ENCODE data around the gene LCE2D. TPM values are rescaled to one million over a fixed set of nuclear protein-coding genes. Genes with fewer than 3 reads are reported as not detected.

Gene LCE2D
- total and polyA plus RNA-seq, 8 donors = not detected

- Histone ChIP-seq H3K4me3 (no peak within 1 kb of the TSS), H3K27ac (no peak within 1 kb of the TSS), H3K4me1 (no peaks in the 10 kb centered on the region), H3K36me3 (no peaks in the 10 kb centered on the region), H3K9me3 (no peaks in the 10 kb centered on the region), H3K27me3 (no peaks in the 10 kb centered on the region)
- no peak for DNase-seq
- TF ChIP-seq CTCF (IDR thresholded peaks at IDR 0.05) = no peak
- intact Hi-C loops (cut with DNase I) = no loop called here
- ATAC-seq = no peak
Measured at GRCh38 chr1:152697701-152698600, 34.8 kb downstream of the LCE2D start, which contains the start of gene LCE2A. LCE2A (plus strand) TSS chr1:152698345; CDS start chr1:152698902, 557 bp downstream.

GRCh38 chr1:152699746-152700145 is 36.6 kb downstream of the LCE2D start:
- no peak for TF ChIP-seq CTCF (IDR thresholded peaks at IDR 0.05)
- no peak for ATAC-seq
- H3K27ac ChIP-seq = no peak overlapping the region
- DNase-seq = no peak
- H3K27me3 ChIP-seq = no peaks in the 10 kb centered on the region
- H3K36me3 ChIP-seq = no peaks in the 10 kb centered on the region
- H3K9me3 ChIP-seq = no peaks in the 10 kb centered on the region
- H3K4me1 ChIP-seq = no peaks in the 10 kb centered on the region
- intact Hi-C loops (cut with DNase I) = no loop called here
- H3K4me3 ChIP-seq = no peak overlapping the region

- no peak for TF ChIP-seq CTCF (IDR thresholded peaks at IDR 0.05)
- Histone ChIP-seq H3K9me3 (peaks cover 0 to 2% of the 10 kb centered on the region in 2 donors), H3K27me3 (peaks cover 0 to 5% of the 10 kb centered on the region in 2 donors), H3K4me3 (no peak within 1 kb of the TSS), H3K4me1 (no peaks in the 10 kb centered on the region), H3K27ac (no peak within 1 kb of the TSS), H3K36me3 (no peaks in the 10 kb centered on the region)
- DNase-seq (no peak), ATAC-seq (no peak)
- intact Hi-C loops (cut with DNase I) = no loop called here
Measured at GRCh38 chr1:152707860-152708259, 44.7 kb downstream of the LCE2D start, which contains the start of gene LCE4A. LCE4A (plus strand) TSS chr1:152708160; CDS start chr1:152709076, 916 bp downstream.

Other genes with a start within 250 kb of the LCE2D start
- not detected for gene CRNN, start 249.1 kb upstream of the LCE2D start, total RNA-seq
- not detected for gene CRNN, start 249.1 kb upstream of the LCE2D start, polyA plus RNA-seq (ENCODE audit: insufficient read length in 6 of 6)
- gene LCE5A, start 152.6 kb upstream of the LCE2D start, total RNA-seq = not detected
- gene LCE5A, start 152.6 kb upstream of the LCE2D start, polyA plus RNA-seq (ENCODE audit: insufficient read length in 6 of 6) = not detected
- not detected for gene CRCT1, start 148.9 kb upstream of the LCE2D start, total RNA-seq
- not detected for gene CRCT1, start 148.9 kb upstream of the LCE2D start, polyA plus RNA-seq (ENCODE audit: insufficient read length in 6 of 6)
- gene LCE3E, start 96.6 kb upstream of the LCE2D start, total RNA-seq = not detected
- gene LCE3E, start 96.6 kb upstream of the LCE2D start, polyA plus RNA-seq (ENCODE audit: insufficient read length in 6 of 6) = not detected
- not detected for gene LCE3D, start 82.9 kb upstream of the LCE2D start, total RNA-seq
- not detected for gene LCE3D, start 82.9 kb upstream of the LCE2D start, polyA plus RNA-seq (ENCODE audit: insufficient read length in 6 of 6)
- not detected for gene LCE3C, start 63.1 kb upstream of the LCE2D start, total RNA-seq
- gene LCE3C, start 63.1 kb upstream of the LCE2D start, polyA plus RNA-seq (ENCODE audit: insufficient read length in 6 of 6) = not detected
- not detected for gene LCE3B, start 49.6 kb upstream of the LCE2D start, total RNA-seq
- gene LCE3B, start 49.6 kb upstream of the LCE2D start, polyA plus RNA-seq (ENCODE audit: insufficient read length in 6 of 6) = not detected
- gene LCE3A, start 40.3 kb upstream of the LCE2D start, total RNA-seq = not detected
- gene LCE3A, start 40.3 kb upstream of the LCE2D start, polyA plus RNA-seq (ENCODE audit: insufficient read length in 6 of 6) = not detected
- not detected for gene LCE2C, start 11.9 kb downstream of the LCE2D start, total RNA-seq
- gene LCE2C, start 11.9 kb downstream of the LCE2D start, polyA plus RNA-seq (ENCODE audit: insufficient read length in 6 of 6) = not detected
- not detected for gene LCE2B, start 22.7 kb downstream of the LCE2D start, total RNA-seq
- not detected for gene LCE2B, start 22.7 kb downstream of the LCE2D start, polyA plus RNA-seq (ENCODE audit: insufficient read length in 6 of 6)
- gene LCE2A, start 35.0 kb downstream of the LCE2D start, total RNA-seq = not detected
- not detected for gene LCE2A, start 35.0 kb downstream of the LCE2D start, polyA plus RNA-seq (ENCODE audit: insufficient read length in 6 of 6)
- gene LCE4A, start 44.8 kb downstream of the LCE2D start, total RNA-seq = not detected
- gene LCE4A, start 44.8 kb downstream of the LCE2D start, polyA plus RNA-seq (ENCODE audit: insufficient read length in 6 of 6) = not detected
- gene KPRP, start 94.6 kb downstream of the LCE2D start, total RNA-seq = not detected
- gene KPRP, start 94.6 kb downstream of the LCE2D start, polyA plus RNA-seq (ENCODE audit: insufficient read length in 6 of 6) = not detected
- not detected for gene LCE1F, start 111.8 kb downstream of the LCE2D start, total RNA-seq
- not detected for gene LCE1F, start 111.8 kb downstream of the LCE2D start, polyA plus RNA-seq (ENCODE audit: insufficient read length in 6 of 6)
- not detected for gene LCE1E, start 122.9 kb downstream of the LCE2D start, total RNA-seq
- gene LCE1E, start 122.9 kb downstream of the LCE2D start, polyA plus RNA-seq (ENCODE audit: insufficient read length in 6 of 6) = not detected
- gene LCE1D, start 133.3 kb downstream of the LCE2D start, total RNA-seq = not detected
- not detected for gene LCE1D, start 133.3 kb downstream of the LCE2D start, polyA plus RNA-seq (ENCODE audit: insufficient read length in 6 of 6)
- gene LCE1C, start 143.3 kb downstream of the LCE2D start, total RNA-seq = not detected
- not detected for gene LCE1C, start 143.3 kb downstream of the LCE2D start, polyA plus RNA-seq (ENCODE audit: insufficient read length in 6 of 6)
- not detected for gene LCE1B, start 148.6 kb downstream of the LCE2D start, total RNA-seq
- not detected for gene LCE1B, start 148.6 kb downstream of the LCE2D start, polyA plus RNA-seq (ENCODE audit: insufficient read length in 6 of 6)
- gene LCE1A, start 164.1 kb downstream of the LCE2D start, total RNA-seq = not detected
- not detected for gene LCE1A, start 164.1 kb downstream of the LCE2D start, polyA plus RNA-seq (ENCODE audit: insufficient read length in 6 of 6)
- gene LCE6A, start 179.5 kb downstream of the LCE2D start, total RNA-seq = not detected
- gene LCE6A, start 179.5 kb downstream of the LCE2D start, polyA plus RNA-seq (ENCODE audit: insufficient read length in 6 of 6) = not detected
- gene LCE7A, start 196.6 kb downstream of the LCE2D start, total RNA-seq = not detected
- not detected for gene LCE7A, start 196.6 kb downstream of the LCE2D start, polyA plus RNA-seq (ENCODE audit: insufficient read length in 6 of 6)
- not detected for gene SMCP, start 214.9 kb downstream of the LCE2D start, total RNA-seq
- gene SMCP, start 214.9 kb downstream of the LCE2D start, polyA plus RNA-seq (ENCODE audit: insufficient read length in 6 of 6) = not detected
- under 1 TPM in 1 of 2 donors, not detected in 1; 0.12 TPM for gene IVL, start 245.2 kb downstream of the LCE2D start, total RNA-seq
- gene IVL, start 245.2 kb downstream of the LCE2D start, polyA plus RNA-seq (ENCODE audit: insufficient read length in 6 of 6) = not detected